UCSD-AML1 (cell line): Measurements from ENCODE around the gene NPC1.

Experiments used
- DNase-seq: peaks from one replicate; lab custom pipeline; 2025; ENCODE audit not compliant: unreplicated experiment; lab: John Stamatoyannopoulos, UW

The NPC1 gene

GRCh38 chr18:23609390-23610023 is 23.2 kb upstream of the NPC1 start:
- no peak for DNase-seq

GRCh38 chr18:23608211-23608610 is 21.9 kb upstream of the NPC1 start:
- DNase-seq = no peak

- no peak for DNase-seq
Observed at GRCh38 chr18:23605941-23606340, 19.6 kb upstream of the NPC1 start.

GRCh38 chr18:23599809-23600208 is 13.5 kb upstream of the NPC1 start:
- no peak for DNase-seq

GRCh38 chr18:23596183-23596582 is 9.9 kb upstream of the NPC1 start:
- no peak for DNase-seq

GRCh38 chr18:23595591-23595990 is 9.3 kb upstream of the NPC1 start:
- no peak for DNase-seq

GRCh38 chr18:23593720-23594119 is 7.4 kb upstream of the NPC1 start:
- no peak for DNase-seq

- no peak for DNase-seq
Observed at GRCh38 chr18:23592911-23593310, 6.6 kb upstream of the NPC1 start.

- no peak for DNase-seq
Observed at GRCh38 chr18:23591011-23591410, 4.7 kb upstream of the NPC1 start.

GRCh38 chr18:23588836-23589560 is 2.7 kb upstream of the NPC1 start:
- DNase-seq = no peak

GRCh38 chr18:23587220-23587642 is 925 bp upstream of the NPC1 start:
- no peak for DNase-seq

- DNase-seq = no peak
Observed at GRCh38 chr18:23585897-23586248, 433 bp downstream of the NPC1 start.

GRCh38 chr18:23585007-23585871 is 1.1 kb downstream of the NPC1 start:
- DNase-seq = peak; percentile 18

GRCh38 chr18:23584019-23584983 is 2.0 kb downstream of the NPC1 start:
- DNase-seq = no peak

- no peak for DNase-seq
Observed at GRCh38 chr18:23583071-23583865, 3.0 kb downstream of the NPC1 start.

- no peak for DNase-seq
Observed at GRCh38 chr18:23580677-23581367, 5.5 kb downstream of the NPC1 start.

GRCh38 chr18:23578891-23579653 is 7.2 kb downstream of the NPC1 start:
- no peak for DNase-seq

GRCh38 chr18:23578067-23578701 is 8.1 kb downstream of the NPC1 start:
- DNase-seq = no peak
